GM21529 (cell line): ENCODE data around the gene NUP210.

Experiments
- ATAC-seq: cut with Tn5 transposase; IDR thresholded peaks from one replicate; pipeline ENCODE4 v1.9.1; 2021; ENCODE audit not compliant: unreplicated experiment

The NUP210 gene

GRCh38 chr3:13329746-13330145 lies 90.4 kb downstream of the NUP210 start:
- ATAC-seq = no peak

- no peak for ATAC-seq
Observed at GRCh38 chr3:13325892-13326443, 94.2 kb downstream of the NUP210 start.

GRCh38 chr3:13324835-13325501 lies 95.2 kb downstream of the NUP210 start:
- no peak for ATAC-seq

- no peak for ATAC-seq
Observed at GRCh38 chr3:13323822-13324221, 96.3 kb downstream of the NUP210 start.

GRCh38 chr3:13322324-13322723 lies 97.8 kb downstream of the NUP210 start:
- ATAC-seq = no peak

GRCh38 chr3:13319564-13320220 lies 100.4 kb downstream of the NUP210 start:
- no peak for ATAC-seq

- ATAC-seq = no peak
Observed at GRCh38 chr3:13318626-13319470, 101.3 kb downstream of the NUP210 start.

GRCh38 chr3:13317596-13318320 lies 102.4 kb downstream of the NUP210 start:
- ATAC-seq = no peak

GRCh38 chr3:13316603-13317002 lies 103.5 kb downstream of the NUP210 start:
- no peak for ATAC-seq

GRCh38 chr3:13314877-13315276 lies 105.2 kb downstream of the NUP210 start:
- no peak for ATAC-seq

- no peak for ATAC-seq
Observed at GRCh38 chr3:13313813-13314212, 106.3 kb downstream of the NUP210 start.

GRCh38 chr3:13309004-13309403 lies 111.1 kb downstream of the NUP210 start:
- ATAC-seq = no peak

- ATAC-seq = peak; percentile 51
Observed at GRCh38 chr3:13308380-13308801, 111.7 kb downstream of the NUP210 start.

- ATAC-seq = no peak
Observed at GRCh38 chr3:13307041-13307440, 113.1 kb downstream of the NUP210 start.

GRCh38 chr3:13305623-13306022 lies 114.5 kb downstream of the NUP210 start:
- ATAC-seq = no peak

GRCh38 chr3:13303410-13303809 lies 116.7 kb downstream of the NUP210 start:
- no peak for ATAC-seq

- peak; percentile 53 for ATAC-seq
Observed at GRCh38 chr3:13301286-13301987, 118.7 kb downstream of the NUP210 start.

GRCh38 chr3:13300546-13301285 lies 119.4 kb downstream of the NUP210 start:
- no peak for ATAC-seq

- no peak for ATAC-seq
Observed at GRCh38 chr3:13299531-13300155, 120.5 kb downstream of the NUP210 start.
